Measurements from ENCODE around the gene ITGB8.

ITGB8 gene

GRCh38 chr7:20340839-20341238, 10.1 kb downstream of the ITGB8 start:
- DNase-seq (ENCODE audit: low spot score), result no peak
- no peak for TF ChIP-seq CTCF (IDR thresholded peaks at IDR 0.05; ENCODE audit: extremely low read depth, missing control alignments)

- TF ChIP-seq CTCF (IDR thresholded peaks at IDR 0.05; ENCODE audit: extremely low read depth, missing control alignments), result no peak
- DNase-seq (ENCODE audit: low spot score), result no peak
Observed at GRCh38 chr7:20343205-20343604, 12.5 kb downstream of the ITGB8 start.

- DNase-seq (ENCODE audit: low spot score), result no peak
- no peak for TF ChIP-seq CTCF (IDR thresholded peaks at IDR 0.05; ENCODE audit: extremely low read depth, missing control alignments)
Observed at GRCh38 chr7:20343941-20344340, 13.2 kb downstream of the ITGB8 start.

GRCh38 chr7:20344396-20344795, 13.7 kb downstream of the ITGB8 start:
- no peak for TF ChIP-seq CTCF (IDR thresholded peaks at IDR 0.05; ENCODE audit: extremely low read depth, missing control alignments)
- DNase-seq (ENCODE audit: low spot score), result no peak

- no peak for TF ChIP-seq CTCF (IDR thresholded peaks at IDR 0.05; ENCODE audit: extremely low read depth, missing control alignments)
- DNase-seq (ENCODE audit: low spot score), result no peak
Observed at GRCh38 chr7:20346577-20346976, 15.9 kb downstream of the ITGB8 start.

- no peak for DNase-seq (ENCODE audit: low spot score)
- no peak for TF ChIP-seq CTCF (IDR thresholded peaks at IDR 0.05; ENCODE audit: extremely low read depth, missing control alignments)
Observed at GRCh38 chr7:20347680-20348079, 17.0 kb downstream of the ITGB8 start.

- no peak for DNase-seq (ENCODE audit: low spot score)
- TF ChIP-seq CTCF (IDR thresholded peaks at IDR 0.05; ENCODE audit: extremely low read depth, missing control alignments), result no peak
Observed at GRCh38 chr7:20348125-20348807, 17.6 kb downstream of the ITGB8 start.

All from GM20000 (cell line).